NCI-H128 (cell line): ENCODE data around the gene ODR4.
A peak's percentile ranks its signal among the peaks of the same experiment; 100 is the strongest.
"Not testable (repeated sequence)": the region's sequence is repeated elsewhere in the genome, so short reads cannot be mapped to it uniquely, and the experiment has no call there.

Source experiments
- DNase-seq: peaks from one replicate; lab custom pipeline; 2025; ENCODE audit not compliant: unreplicated experiment; lab: John Stamatoyannopoulos, UW

The ODR4 gene

GRCh38 chr1:186375152-186375928, at the start of gene ODR4, which contains the start of gene TPR:
ODR4 (plus strand) TSS chr1:186375838; CDS start chr1:186379786, 3,948 bp downstream.
TPR (minus strand) TSS chr1:186375253; CDS start chr1:186375028, 225 bp downstream.
- DNase-seq: peak; percentile 99

DNA sequence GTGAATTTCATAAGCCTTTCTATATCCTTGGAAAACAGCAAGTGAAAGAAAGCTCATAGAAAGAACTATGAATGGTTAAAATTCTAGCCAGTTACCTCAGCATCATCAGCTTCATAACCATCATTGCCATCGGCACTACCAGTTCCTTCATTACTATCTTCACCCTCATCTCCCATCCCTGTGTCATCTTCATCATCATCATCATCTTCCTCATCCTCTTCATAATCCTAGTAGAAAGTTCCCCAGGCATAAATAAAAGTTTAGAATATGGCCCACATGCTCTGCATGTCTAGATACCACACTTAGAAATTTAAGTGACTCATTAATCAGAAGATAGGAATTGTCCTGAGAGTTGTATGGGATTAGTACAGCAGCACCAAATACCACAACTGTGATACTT, 49.6 kb upstream of the ODR4 start:
- DNase-seq: no peak

- DNase-seq: no peak
Observed at GRCh38 chr1:186327331-186327730, 48.3 kb upstream of the ODR4 start.

DNA sequence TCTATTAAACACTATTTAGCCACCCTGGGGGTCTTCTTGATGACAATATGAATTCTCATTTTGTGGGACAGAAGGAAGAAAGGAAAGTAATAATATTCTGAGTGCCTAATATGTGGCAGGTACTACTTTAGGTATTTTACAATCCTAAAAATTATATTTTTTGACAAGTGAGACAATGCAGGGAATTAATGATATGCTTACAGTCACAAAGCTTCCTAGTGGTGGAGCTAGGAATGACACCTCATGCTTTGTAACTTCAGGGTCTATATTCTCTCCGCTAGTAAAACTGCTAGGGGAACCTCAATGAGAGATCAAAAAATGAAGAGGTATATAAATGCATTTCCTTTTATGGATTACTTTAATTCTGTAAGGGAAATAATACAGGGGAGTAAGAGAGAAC, 44.9 kb upstream of the ODR4 start:
- no peak for DNase-seq

DNA sequence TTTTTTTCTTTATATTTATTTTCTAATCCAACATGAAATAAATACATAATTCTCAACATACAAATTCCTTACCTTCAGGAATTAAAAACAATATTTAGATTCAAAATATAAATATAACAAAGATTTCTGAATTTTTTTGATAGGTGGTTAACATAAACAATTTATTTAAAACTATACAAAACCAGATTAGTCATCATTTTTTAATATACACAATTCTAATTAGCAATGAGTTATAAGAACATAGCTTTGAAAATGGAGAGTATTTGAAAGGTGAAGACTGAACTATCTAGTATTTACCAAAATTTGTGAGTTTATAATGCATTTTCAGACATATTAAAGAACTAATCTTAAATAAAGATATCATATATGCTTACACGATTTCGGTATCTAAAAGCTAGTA, 38.1 kb upstream of the ODR4 start:
- DNase-seq: no peak

- DNase-seq: no peak
Observed at GRCh38 chr1:186340772-186341171, 34.9 kb upstream of the ODR4 start.

DNA sequence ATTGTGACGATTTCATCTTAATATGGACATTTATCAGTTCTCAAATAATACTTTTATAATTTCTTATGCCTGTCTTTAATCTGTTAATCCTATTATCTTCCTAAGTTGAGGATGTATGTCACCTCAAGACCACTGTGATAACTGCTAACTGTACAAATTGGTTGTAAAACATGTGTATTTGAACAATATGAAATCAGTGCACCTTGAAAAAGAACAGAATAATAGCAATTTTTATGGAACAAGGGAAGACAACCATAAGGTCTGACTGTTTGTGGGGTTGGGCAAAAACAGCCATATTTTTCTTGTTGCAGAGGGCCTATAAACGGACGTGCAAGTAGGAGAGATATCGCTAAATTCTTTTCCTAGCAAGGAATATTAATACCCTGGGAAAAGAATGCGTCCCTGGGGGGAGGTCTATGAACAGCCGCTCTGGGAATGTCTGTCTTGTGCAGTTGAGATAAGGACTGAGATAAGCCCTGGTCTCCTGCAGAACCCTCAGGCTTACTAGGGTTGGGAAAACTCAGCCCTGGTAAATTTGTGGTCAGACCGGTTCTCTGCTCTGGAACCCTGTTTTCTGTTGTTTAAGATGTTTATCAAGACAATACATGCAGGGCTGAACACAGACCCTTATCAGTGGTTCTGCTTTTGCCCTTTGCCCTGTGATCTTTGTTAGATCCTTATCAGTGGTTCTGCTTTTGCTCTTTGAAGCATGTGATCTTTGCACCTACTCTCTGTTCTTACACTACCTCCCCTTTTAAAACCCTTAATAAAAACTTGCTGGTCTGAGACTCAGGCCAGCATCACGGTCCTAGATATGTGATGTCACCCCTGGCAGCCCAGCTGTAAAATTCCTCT, 27.6 kb upstream of the ODR4 start:
- DNase-seq: not testable (repeated sequence)

- DNase-seq: peak; percentile 65
Observed at GRCh38 chr1:186374303-186375151, 1.1 kb upstream of the ODR4 start.

- DNase-seq: no peak
Observed at GRCh38 chr1:186375929-186376319, 286 bp downstream of the ODR4 start.

DNA sequence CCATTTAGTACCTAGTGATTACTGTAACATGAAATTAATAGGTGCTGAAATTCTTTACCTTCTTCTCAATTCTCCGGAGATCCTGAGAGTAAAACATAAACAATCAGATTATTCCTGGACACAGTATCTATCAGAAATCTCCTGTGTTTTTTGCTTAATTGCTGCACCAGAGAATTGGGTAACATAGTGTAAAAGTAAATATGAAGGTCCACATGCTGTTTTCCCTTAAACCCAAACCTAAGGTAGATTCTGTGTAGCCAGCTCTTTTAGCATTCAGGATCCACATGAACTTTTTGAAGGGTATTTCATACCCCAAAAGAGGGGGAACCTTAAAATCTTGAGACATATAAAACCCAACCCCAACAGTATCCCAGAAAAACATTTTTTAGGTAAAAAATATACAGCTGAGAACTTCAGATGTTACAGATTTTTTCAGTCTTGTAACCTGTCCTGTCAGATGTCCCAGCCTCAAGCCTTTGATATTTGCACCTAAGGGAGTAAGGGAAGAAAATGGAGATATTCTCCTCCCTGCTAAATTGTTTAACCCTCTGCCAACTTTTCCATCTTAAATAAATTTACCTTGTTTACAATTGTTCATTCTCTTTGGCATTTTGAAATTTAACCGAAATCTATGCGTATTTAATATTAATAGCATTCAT, 11.2 kb downstream of the ODR4 start:
- no peak for DNase-seq

DNA sequence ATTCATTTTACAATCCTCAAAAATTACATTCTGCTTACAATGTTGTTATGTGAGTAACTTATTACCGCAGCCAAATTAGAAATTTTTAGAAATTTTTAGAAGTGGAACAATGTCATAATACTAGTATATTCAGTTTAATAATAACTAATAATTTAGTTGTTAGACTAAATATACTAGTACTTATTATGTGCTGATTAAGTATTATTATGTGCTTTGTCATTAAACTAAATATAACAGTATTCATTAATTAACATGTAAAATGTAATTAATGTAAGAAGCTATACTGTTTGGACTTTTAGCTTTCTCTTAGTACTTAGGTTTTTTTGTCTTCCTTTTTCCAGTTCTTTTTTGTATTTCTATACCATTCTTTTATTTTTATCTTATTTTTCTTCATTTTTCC, 15.3 kb downstream of the ODR4 start:
- no peak for DNase-seq

DNA sequence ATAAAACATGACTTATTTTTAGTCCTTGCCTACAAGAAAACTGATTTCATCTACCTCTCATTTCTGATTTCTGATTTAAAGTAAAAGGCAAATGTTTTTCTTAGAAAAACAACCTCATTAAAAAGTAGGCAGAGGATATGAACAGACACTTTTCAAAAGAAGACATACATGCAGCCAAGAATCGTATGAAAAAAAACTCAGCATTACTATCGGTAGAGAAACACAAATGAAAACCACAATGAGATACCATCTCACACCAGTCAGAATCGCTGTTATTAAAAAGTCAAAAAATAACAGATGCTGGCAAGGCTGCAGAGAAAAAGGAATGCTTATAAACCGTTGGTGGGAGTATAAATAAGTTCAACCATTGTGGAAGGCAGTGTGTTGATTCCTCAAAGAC, 16.2 kb downstream of the ODR4 start:
- no peak for DNase-seq

DNA sequence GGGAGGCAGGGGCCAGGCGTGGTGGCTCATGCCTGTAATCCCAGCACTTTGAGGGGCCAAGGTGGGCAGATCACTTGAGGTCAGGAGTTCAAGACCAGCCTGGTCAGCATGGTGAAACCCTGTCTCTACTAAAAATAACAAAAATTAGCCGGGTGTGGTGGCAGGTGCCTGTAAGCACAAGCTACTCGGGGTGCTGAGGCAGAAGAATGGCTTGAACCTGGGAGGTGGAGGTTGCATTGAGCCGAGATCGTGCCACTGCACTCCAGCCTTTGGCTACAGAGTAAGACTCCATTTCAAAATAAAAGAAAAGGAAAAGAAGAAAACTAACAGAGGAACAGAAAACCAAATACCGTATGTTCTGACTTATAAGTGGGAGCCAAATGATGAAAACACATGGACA, 17.1 kb downstream of the ODR4 start:
- not testable (repeated sequence) for DNase-seq

GRCh38 chr1:186401446-186401845, 25.8 kb downstream of the ODR4 start:
- not testable (repeated sequence) for DNase-seq

- no peak for DNase-seq
Observed at GRCh38 chr1:186403632-186404031, 28.0 kb downstream of the ODR4 start.

- DNase-seq: no peak
Observed at GRCh38 chr1:186404454-186405051, 28.9 kb downstream of the ODR4 start.

DNA sequence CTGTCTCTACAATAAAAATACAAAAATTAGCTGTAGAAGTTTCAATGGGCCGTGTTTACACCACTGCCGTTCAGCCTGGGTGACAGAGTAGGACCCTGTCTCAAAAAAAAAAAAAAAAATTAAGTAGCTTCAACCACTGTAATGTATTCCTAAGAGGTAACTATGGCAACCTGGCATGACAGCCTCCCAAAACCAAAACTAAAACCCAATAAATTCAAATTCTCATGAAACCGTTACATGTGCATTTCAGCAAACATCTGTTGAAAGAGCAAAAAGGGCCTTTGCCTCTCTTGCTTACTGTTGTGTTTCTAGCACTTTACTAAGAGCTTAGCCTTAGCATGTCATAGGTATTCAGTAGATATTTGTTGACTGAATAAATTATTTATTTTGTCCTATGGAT, 33.5 kb downstream of the ODR4 start:
- DNase-seq: no peak

- DNase-seq: no peak
Observed at GRCh38 chr1:186413319-186413718, 37.7 kb downstream of the ODR4 start.

- DNase-seq: no peak
Observed at GRCh38 chr1:186418503-186418902, 42.9 kb downstream of the ODR4 start.

DNA sequence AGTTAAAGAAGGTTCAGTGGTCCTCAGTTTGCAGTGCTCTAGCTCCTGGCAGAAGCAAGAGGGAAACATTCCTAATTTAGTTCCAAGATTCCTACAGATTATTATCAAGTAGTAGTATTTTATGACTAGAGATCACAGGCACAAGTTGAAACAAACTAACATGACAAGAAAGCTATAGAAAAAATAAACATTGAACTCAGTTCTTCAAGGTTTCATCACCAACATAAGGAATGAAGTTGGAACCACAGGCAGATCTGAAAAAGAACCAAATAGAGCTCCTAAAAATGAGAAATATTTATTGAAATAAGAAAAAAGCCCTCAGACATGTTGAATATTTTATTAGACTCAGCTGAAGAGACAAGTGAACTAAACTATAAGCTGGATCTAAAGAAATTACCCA, 44.7 kb downstream of the ODR4 start:
- no peak for DNase-seq
